Measurements from ENCODE around the gene MTARC2.

GRCh38 chr1:220796530-220796929 is 48.4 kb downstream of the MTARC2 start:
- TF ChIP-seq CTCF (IDR thresholded peaks at IDR 0.05) (no peak), ZFX (IDR thresholded peaks at IDR 0.05; ENCODE audit: borderline replicate concordance) (no peak)

Measured in 22Rv1 (cell line).